Testis (tissue), 3 donors: ENCODE data around the gene ZBTB7C. TPM values are rescaled to one million over a fixed set of nuclear protein-coding genes. Genes with fewer than 3 reads are reported as not detected.

Source experiments
- DNase-seq: peaks from one replicate; pipeline ENCODE4 v3.0.0-alpha.2; 2019
- H3K27ac ChIP-seq, 2 donors: fragments of 200-600 bp; sonication (generic); one replicate each; pipeline ENCODE4 v1.5.1; 2019
- H3K27me3 ChIP-seq: fragments of 200-600 bp; sonication (generic); one replicate; pipeline ENCODE4 v1.5.1; 2019
- H3K36me3 ChIP-seq: fragments of 200-600 bp; sonication (generic); one replicate; pipeline ENCODE4 v1.5.1; 2017; ENCODE audit warnings: low read depth; ENCODE audit errors: missing control alignments
- H3K4me1 ChIP-seq: fragments of 200-600 bp; sonication (generic); one replicate; pipeline ENCODE4 v1.5.1; 2019
- H3K4me3 ChIP-seq, 2 donors: fragments of 200-600 bp; sonication (generic); one replicate each; pipeline ENCODE4 v1.5.1; 2017 to 2019
- H3K9me3 ChIP-seq: fragments of 200-600 bp; sonication (generic); one replicate; pipeline ENCODE4 v1.5.1; 2017
- POLR2A ChIP-seq: fragments of 450-650 bp; IDR thresholded peaks from one replicate; pipeline ENCODE4 v1.6.1; 2017; ENCODE audit warnings: antibody characterized with exemption, mild to moderate bottlenecking, moderate library complexity
- WGBS, 2 donors: methylation state at CpG; one replicate each; pipeline ENCODE4 v1.1.5; 2018; 5-methylcytosine and 5-hydroxymethylcytosine counted together
- intact Hi-C: fragments of 100-400 bp; cut with DNase I; formaldehyde crosslinking; loops from one replicate; pipeline ENCODE4 v1.15.1; 2023; ENCODE audit warnings: low total_unique reads
- polyA plus RNA-seq: library from polyadenylated mRNA; stranded (reverse); fragments of 350-450 nt; fragmentation: Illumina TruSeq; extraction: RNeasy Lipid Tissue Mini Kit (QIAGEN cat#74804); gene quantifications from one replicate; pipeline ENCODE4 v1.2.3, GENCODE V29; 2014; ENCODE audit warnings: low read depth, low replicate concordance; ENCODE audit not compliant: insufficient read depth
- total RNA-seq, 2 donors: library from RNA; depleted of rRNA; stranded (reverse); fragments of >200 nt; gene quantifications; one replicate each; pipeline ENCODE4 v1.2.3, GENCODE V29; 2016
- TF ChIP-seq, protein P1 (sequence below), 3 experiments: fragments of 450-650 bp in 2 of 3; fragments of 200-600 bp in 1 of 3; sonication (generic) in 1 of 3; IDR thresholded peaks; one replicate each; pipeline ENCODE4 v1.5.1; 2016 to 2019; ENCODE audit warnings: antibody characterized with exemption in 3 of 3, mild to moderate bottlenecking in 2 of 3, moderate library complexity in 1 of 3

The ZBTB7C gene
- total and polyA plus RNA-seq, 3 donors from 2014 or later, result 14.1 to 65.4 (median 42.4) TPM

DNA sequence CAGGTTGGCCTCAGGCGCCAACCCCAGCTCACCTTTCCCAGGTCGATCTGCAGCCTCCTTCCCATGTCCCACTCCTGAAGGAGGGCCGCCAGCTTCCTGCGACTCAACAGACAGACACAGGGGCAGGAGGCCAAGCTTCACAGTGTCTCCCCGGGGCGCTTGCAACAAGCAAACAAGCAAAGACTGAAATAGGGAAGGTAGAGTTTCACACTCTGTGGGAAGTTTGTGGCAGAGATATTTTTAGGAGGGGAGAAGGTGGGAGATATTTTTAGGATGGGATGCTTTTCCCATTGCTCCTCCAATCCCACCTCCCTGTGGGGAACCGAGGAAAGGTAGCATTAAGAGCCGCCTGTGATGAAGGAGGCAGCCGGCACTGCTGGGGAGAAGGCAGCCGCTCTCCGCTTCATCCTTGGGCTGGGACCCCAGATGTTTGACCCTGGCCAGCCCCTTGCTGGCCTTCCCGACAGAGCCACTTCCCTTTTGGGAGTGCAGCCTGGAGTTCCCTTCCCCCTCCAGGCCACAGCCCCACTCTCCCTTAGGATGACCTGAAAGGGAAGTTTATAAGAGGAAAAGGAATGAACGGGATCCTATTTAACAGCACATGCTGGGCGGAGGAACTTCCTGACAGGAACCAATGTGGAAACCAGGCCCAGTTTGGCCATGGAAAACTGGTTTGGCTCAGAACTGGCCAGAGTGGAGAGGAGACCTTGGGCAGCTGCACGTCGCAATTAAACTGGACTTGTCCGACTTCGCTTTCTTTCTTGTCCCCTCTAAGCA, 336.6 kb downstream of the ZBTB7C start:
- intact Hi-C loops, result no loop called here
- no peak for TF ChIP-seq POLR2A
- TF ChIP-seq, protein P1, sequence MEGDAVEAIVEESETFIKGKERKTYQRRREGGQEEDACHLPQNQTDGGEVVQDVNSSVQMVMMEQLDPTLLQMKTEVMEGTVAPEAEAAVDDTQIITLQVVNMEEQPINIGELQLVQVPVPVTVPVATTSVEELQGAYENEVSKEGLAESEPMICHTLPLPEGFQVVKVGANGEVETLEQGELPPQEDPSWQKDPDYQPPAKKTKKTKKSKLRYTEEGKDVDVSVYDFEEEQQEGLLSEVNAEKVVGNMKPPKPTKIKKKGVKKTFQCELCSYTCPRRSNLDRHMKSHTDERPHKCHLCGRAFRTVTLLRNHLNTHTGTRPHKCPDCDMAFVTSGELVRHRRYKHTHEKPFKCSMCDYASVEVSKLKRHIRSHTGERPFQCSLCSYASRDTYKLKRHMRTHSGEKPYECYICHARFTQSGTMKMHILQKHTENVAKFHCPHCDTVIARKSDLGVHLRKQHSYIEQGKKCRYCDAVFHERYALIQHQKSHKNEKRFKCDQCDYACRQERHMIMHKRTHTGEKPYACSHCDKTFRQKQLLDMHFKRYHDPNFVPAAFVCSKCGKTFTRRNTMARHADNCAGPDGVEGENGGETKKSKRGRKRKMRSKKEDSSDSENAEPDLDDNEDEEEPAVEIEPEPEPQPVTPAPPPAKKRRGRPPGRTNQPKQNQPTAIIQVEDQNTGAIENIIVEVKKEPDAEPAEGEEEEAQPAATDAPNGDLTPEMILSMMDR (IDR thresholded peaks at IDR 0.05), result no peak
- Histone ChIP-seq H3K36me3 (no peaks in the 10 kb centered on the region), H3K4me3 (no peak overlapping the region), H3K4me1 (no peaks in the 10 kb centered on the region), H3K27me3 (no peaks in the 10 kb centered on the region), H3K9me3 (no peaks in the 10 kb centered on the region), H3K27ac (no peak overlapping the region)
- WGBS, 2 donors, result 68 to 72% methylated on average over 18 of the region's 18 CpGs
- no peak for DNase-seq

DNA sequence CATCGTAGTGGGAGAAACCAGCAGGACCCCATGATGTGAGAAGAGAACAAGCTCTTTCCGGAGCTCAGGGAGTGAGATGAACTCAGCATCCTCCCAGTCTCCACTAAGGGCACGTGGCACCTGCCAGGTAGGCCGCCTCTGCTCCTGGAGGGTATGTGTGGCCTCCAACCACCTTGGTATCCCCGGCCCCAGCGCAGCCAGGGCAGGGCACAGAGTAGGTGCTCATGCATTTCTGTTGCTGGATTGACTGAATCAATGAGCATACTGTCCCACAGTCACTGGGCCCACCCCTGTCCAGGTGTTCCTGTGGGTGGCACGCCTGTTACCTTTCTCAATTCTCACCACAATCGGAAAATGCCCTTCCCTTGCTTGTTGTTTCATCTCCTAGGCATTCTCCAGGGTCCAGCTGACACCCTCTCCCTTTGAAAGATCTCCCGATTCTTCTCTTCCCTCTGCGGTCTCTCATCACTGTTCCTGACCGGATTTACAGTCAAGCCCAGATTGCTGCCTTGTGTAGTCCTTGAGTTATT, 340.2 kb downstream of the ZBTB7C start:
- no peaks in the 10 kb centered on the region for H3K9me3 ChIP-seq
- DNase-seq, result no peak
- 92% methylated on average over 9 to 11 of the region's 11 CpGs for WGBS, 2 donors
- intact Hi-C loops, result no loop called here
- no peaks in the 10 kb centered on the region for H3K36me3 ChIP-seq
- H3K27ac ChIP-seq, result no peak overlapping the region
- TF ChIP-seq, protein P1 (IDR thresholded peaks at IDR 0.05), result no peak
- no peak for TF ChIP-seq POLR2A
- H3K4me3 ChIP-seq, result no peak overlapping the region
- H3K27me3 ChIP-seq, result no peaks in the 10 kb centered on the region
- no peaks in the 10 kb centered on the region for H3K4me1 ChIP-seq

DNA sequence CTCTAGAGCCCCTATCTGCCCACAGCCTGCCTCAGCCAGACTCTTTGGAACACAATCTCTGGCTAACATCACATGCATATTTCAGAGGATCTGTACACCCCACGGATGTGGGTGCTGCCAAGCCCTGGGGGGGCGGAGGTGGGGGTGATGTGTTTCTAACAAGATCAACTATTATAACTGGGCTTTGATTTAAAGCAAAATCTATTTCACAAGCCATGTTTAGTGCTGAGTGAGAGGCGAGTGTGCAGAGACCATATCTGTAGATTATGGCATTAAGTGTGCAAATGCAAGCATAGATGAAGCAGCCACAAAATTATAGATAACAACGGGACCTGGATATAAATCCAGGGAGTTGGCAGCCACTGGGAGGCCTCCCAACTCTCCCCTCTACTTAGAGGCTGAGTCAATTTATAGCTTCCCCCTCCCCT, 342.9 kb downstream of the ZBTB7C start:
- H3K27ac ChIP-seq, result no peak overlapping the region
- intact Hi-C loops, result no loop called here
- H3K9me3 ChIP-seq, result no peaks in the 10 kb centered on the region
- no peaks in the 10 kb centered on the region for H3K27me3 ChIP-seq
- H3K4me3 ChIP-seq, result no peak overlapping the region
- TF ChIP-seq, protein P1 (IDR thresholded peaks at IDR 0.05), result no peak
- no peak for TF ChIP-seq POLR2A
- no peaks in the 10 kb centered on the region for H3K36me3 ChIP-seq
- H3K4me1 ChIP-seq, result no peaks in the 10 kb centered on the region
- DNase-seq, result no peak
- 68 to 72% methylated on average over 4 of the region's 4 CpGs for WGBS, 2 donors

- H3K36me3 ChIP-seq, result no peaks in the 10 kb centered on the region
- H3K9me3 ChIP-seq, result no peaks in the 10 kb centered on the region
- WGBS, 2 donors, result 73% methylated on average over 2 to 3 of the region's 3 CpGs
- no peak for DNase-seq
- H3K27ac ChIP-seq, result no peak overlapping the region
- no peaks in the 10 kb centered on the region for H3K4me1 ChIP-seq
- intact Hi-C loops, result no loop called here
- no peaks in the 10 kb centered on the region for H3K27me3 ChIP-seq
- TF ChIP-seq POLR2A, result no peak
- TF ChIP-seq, protein P1 (IDR thresholded peaks at IDR 0.05), result no peak
- H3K4me3 ChIP-seq, result no peak overlapping the region
Observed at GRCh38 chr18:48065601-48065995, 343.6 kb downstream of the ZBTB7C start.
